ENCODE measurements around the gene FNIP1. TPM values are rescaled to one million over a fixed set of nuclear protein-coding genes. Genes with fewer than 3 reads are reported as not detected.

FNIP1 gene
- total and polyA plus RNA-seq, 9 of the 15 experiments (the other 6 are each of a cell fraction or from before 2014, with no cell fraction given), result 5.0 to 32.8 (median 18.4) TPM

DNA sequence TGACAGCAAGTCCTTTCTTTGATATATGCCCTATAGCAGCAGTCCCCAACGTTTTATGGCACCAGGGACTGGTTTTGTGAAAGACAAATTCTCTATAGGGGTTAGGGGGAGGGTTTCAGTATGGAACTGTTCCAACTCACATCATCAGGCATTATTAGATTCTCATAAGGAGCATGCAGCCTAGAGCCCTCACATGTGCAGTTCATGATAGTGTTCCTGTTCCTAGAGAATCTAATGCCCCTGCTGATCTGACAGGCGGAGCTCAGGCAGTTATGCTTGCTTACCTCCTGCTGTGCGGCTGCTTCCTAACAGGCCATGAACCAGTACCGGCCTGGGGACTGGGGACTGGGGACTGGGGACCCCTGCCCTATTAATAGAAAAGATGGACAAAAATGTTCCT is 159.1 kb downstream of the FNIP1 start:
- in situ Hi-C loops (cut with MboI), result no loop called here
- Histone ChIP-seq H3K4me2 (ENCODE audit: insufficient read depth, low read length) (no peak overlapping the region), H3K36me3 (ENCODE audit: control insufficient read depth, insufficient read depth, low read length) (peaks cover 3% of the 10 kb centered on the region; the same call in 2 of the 3 replicates), H2AFZ (ENCODE audit: low read depth, low read length) (no peak overlapping the region; the same call in 1 of the 2 replicates), H3K27ac (ENCODE audit: extremely low read depth, low read depth, low read length) (peak overlapping the region; percentile 99; the same call in 2 of the 3 replicates), H3K27me3 (ENCODE audit: control insufficient read depth in 2 of 2, insufficient read depth in 2 of 2, low read length in 2 of 2) (no peaks in the 10 kb centered on the region), H4K20me1 (replicated peaks; ENCODE audit: control insufficient read depth, insufficient read depth, low read length) (peaks cover 2% of the 10 kb centered on the region; the same call in 1 of the 2 replicates), H3K4me1 (replicated peaks in 1 of 2; ENCODE audit: control insufficient read depth in 2 of 2, insufficient read depth in 2 of 2, low read length in 2 of 2) (peaks cover 11 to 34% of the 10 kb centered on the region in 2 experiments; a peak in 4 of 5 replicates), H3K9me3 (replicated peaks; ENCODE audit: control insufficient read depth, insufficient read depth, low read depth, low read length) (no peaks in the 10 kb centered on the region), H3K9ac (ENCODE audit: insufficient read depth in 1 of 2, low read depth in 2 of 2, low read length in 2 of 2) (peak overlapping the region in 1 of 2 experiments; percentile 99; a peak in 2 of 4 replicates), H3K9me1 (ENCODE audit: control insufficient read depth, insufficient read depth, low read length) (no peaks in the 10 kb centered on the region), H3K4me3 (no peak overlapping the region), H3K79me2 (ENCODE audit: control insufficient read depth, insufficient read depth, low read length) (peaks cover 24% of the 10 kb centered on the region)
- DNase-seq (ENCODE audit: extremely low read depth in 1 of 4, low spot score in 3 of 4), result peak in 1 of 4 experiments; percentile 75
- no TSS peak for BruUV-seq (replicated peaks)
- 23% methylated on average over 3 of the region's 4 CpGs for WGBS (ENCODE audit: insufficient coverage, low coverage, missing lambda C conversion rate)
- no peak for ATAC-seq
- POLR2A ChIA-PET, result interaction anchor here (0.9 kb wide), 1 partner anchor 14 kb away, joined by 4 read pairs; no protein-coding TSS in a partner anchor
- FAIRE-seq, result peak; percentile 19
- intact Hi-C loops (cut with micrococcal nuclease), result loop anchor here (5.0 kb wide), 1 partner anchor 110 kb away; no protein-coding TSS in a partner anchor
- CTCF ChIA-PET (ENCODE audit: low intra/inter-chr PET ratio), result no interaction called here
- TF ChIP-seq SMARCC2 (IDR thresholded peaks at IDR 0.05; ENCODE audit: low read depth) (no peak), BCOR (IDR thresholded peaks at IDR 0.05) (no peak), ZNF23 (CRISPR knock-in tag; IDR thresholded peaks at IDR 0.05) (no peak), ATF1 (CRISPR knock-in tag; IDR thresholded peaks at IDR 0.05) (no peak), ATF1 (tag; IDR thresholded peaks at IDR 0.05) (no peak), BRCA1 (IDR thresholded peaks at IDR 0.05) (no peak), BRCA1 (CRISPR knock-in tag; IDR thresholded peaks at IDR 0.05) (no peak), TAF9B (IDR thresholded peaks at IDR 0.05; ENCODE audit: partially characterized antibody) (no peak), NEUROD1 (IDR thresholded peaks at IDR 0.05; ENCODE audit: borderline replicate concordance, low read depth, low read length, partially characterized antibody) (no peak), CBFA2T3 (IDR thresholded peaks at IDR 0.05) (peak; percentile 56), ZNF24 (IDR thresholded peaks at IDR 0.05) (no peak), ZFPM2 (CRISPR knock-in tag; IDR thresholded peaks at IDR 0.05) (no peak), ZNF717 (CRISPR knock-in tag; IDR thresholded peaks at IDR 0.05) (no peak)
- TF ChIP-seq, protein P1, sequence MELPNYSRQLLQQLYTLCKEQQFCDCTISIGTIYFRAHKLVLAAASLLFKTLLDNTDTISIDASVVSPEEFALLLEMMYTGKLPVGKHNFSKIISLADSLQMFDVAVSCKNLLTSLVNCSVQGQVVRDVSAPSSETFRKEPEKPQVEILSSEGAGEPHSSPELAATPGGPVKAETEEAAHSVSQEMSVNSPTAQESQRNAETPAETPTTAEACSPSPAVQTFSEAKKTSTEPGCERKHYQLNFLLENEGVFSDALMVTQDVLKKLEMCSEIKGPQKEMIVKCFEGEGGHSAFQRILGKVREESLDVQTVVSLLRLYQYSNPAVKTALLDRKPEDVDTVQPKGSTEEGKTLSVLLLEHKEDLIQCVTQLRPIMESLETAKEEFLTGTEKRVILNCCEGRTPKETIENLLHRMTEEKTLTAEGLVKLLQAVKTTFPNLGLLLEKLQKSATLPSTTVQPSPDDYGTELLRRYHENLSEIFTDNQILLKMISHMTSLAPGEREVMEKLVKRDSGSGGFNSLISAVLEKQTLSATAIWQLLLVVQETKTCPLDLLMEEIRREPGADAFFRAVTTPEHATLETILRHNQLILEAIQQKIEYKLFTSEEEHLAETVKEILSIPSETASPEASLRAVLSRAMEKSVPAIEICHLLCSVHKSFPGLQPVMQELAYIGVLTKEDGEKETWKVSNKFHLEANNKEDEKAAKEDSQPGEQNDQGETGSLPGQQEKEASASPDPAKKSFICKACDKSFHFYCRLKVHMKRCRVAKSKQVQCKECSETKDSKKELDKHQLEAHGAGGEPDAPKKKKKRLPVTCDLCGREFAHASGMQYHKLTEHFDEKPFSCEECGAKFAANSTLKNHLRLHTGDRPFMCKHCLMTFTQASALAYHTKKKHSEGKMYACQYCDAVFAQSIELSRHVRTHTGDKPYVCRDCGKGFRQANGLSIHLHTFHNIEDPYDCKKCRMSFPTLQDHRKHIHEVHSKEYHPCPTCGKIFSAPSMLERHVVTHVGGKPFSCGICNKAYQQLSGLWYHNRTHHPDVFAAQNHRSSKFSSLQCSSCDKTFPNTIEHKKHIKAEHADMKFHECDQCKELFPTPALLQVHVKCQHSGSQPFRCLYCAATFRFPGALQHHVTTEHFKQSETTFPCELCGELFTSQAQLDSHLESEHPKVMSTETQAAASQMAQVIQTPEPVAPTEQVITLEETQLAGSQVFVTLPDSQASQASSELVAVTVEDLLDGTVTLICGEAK (IDR thresholded peaks at IDR 0.05), result no peak
- TF ChIP-seq, protein P1 (CRISPR knock-in tag; IDR thresholded peaks at IDR 0.05), result no peak
- TF ChIP-seq, protein P2, sequence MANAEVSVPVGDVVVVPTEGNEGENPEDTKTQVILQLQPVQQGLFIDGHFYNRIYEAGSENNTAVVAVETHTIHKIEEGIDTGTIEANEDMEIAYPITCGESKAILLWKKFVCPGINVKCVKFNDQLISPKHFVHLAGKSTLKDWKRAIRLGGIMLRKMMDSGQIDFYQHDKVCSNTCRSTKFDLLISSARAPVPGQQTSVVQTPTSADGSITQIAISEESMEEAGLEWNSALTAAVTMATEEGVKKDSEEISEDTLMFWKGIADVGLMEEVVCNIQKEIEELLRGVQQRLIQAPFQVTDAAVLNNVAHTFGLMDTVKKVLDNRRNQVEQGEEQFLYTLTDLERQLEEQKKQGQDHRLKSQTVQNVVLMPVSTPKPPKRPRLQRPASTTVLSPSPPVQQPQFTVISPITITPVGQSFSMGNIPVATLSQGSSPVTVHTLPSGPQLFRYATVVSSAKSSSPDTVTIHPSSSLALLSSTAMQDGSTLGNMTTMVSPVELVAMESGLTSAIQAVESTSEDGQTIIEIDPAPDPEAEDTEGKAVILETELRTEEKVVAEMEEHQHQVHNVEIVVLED (CRISPR knock-in tag; IDR thresholded peaks at IDR 0.05), result no peak

Data from K562 (cell line).